Astrocyte (in vitro differentiated cells and primary cell): ENCODE measurements around the gene DUSP8.

Source experiments
- EZH2 ChIP-seq: IDR thresholded peaks from 2 replicates; pipeline ENCODE4 v1.6.1; 2012; ENCODE audit warnings: mild to moderate bottlenecking, low read length, inconsistent platforms; ENCODE audit not compliant: insufficient read depth
- TF ChIP-seq, protein P1 (sequence below): IDR thresholded peaks from 2 replicates; pipeline ENCODE4 v1.5.1; 2011; ENCODE audit warnings: low read depth, mild to moderate bottlenecking, inconsistent platforms, low read length, moderate library complexity; ENCODE audit not compliant: insufficient read depth

DNA sequence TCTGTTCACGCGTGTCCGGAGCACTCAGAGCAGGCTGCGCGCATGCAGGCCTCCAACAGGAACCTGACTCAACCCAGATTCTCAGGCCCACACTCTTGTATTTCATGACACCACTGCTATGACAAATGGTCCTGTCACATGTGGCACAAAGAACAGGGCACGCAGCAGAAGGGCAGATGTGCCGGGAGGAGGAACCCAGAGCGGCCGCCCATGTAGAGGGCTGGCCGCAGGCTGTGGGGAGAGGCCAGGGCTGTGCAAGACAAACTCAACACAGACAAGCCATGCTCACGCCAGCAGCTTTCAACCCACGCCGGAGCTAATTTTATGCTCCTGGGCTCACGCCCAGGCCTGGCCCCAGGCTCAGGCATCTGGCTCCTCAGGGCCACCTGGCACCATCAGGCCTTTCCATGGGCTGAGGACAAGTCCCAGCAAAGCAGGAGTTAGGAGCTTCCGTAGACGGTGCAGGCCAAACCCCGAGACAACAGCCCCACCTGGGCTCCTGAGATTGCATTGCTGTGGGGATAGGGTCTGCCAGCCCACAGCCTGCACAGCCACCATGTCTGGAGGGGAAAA lies 40.0 kb downstream of the DUSP8 start:
- no peak for TF ChIP-seq EZH2
- TF ChIP-seq, protein P1, sequence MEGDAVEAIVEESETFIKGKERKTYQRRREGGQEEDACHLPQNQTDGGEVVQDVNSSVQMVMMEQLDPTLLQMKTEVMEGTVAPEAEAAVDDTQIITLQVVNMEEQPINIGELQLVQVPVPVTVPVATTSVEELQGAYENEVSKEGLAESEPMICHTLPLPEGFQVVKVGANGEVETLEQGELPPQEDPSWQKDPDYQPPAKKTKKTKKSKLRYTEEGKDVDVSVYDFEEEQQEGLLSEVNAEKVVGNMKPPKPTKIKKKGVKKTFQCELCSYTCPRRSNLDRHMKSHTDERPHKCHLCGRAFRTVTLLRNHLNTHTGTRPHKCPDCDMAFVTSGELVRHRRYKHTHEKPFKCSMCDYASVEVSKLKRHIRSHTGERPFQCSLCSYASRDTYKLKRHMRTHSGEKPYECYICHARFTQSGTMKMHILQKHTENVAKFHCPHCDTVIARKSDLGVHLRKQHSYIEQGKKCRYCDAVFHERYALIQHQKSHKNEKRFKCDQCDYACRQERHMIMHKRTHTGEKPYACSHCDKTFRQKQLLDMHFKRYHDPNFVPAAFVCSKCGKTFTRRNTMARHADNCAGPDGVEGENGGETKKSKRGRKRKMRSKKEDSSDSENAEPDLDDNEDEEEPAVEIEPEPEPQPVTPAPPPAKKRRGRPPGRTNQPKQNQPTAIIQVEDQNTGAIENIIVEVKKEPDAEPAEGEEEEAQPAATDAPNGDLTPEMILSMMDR: no peak
